OCI-M2 (cell line): Measurements from ENCODE around the gene DTNB.
"Not testable (repeated sequence)": the region's sequence is repeated elsewhere in the genome, so short reads cannot be mapped to it uniquely, and the experiment has no call there.

Source experiments
- DNase-seq: peaks from one replicate; lab custom pipeline; 2025; ENCODE audit not compliant: unreplicated experiment; lab: John Stamatoyannopoulos, UW

Gene DTNB

GRCh38 chr2:25426326-25426725 is 247.1 kb downstream of the DTNB start:
- DNase-seq: no peak

GRCh38 chr2:25424426-25425028 is 248.8 kb downstream of the DTNB start:
- no peak for DNase-seq

DNA sequence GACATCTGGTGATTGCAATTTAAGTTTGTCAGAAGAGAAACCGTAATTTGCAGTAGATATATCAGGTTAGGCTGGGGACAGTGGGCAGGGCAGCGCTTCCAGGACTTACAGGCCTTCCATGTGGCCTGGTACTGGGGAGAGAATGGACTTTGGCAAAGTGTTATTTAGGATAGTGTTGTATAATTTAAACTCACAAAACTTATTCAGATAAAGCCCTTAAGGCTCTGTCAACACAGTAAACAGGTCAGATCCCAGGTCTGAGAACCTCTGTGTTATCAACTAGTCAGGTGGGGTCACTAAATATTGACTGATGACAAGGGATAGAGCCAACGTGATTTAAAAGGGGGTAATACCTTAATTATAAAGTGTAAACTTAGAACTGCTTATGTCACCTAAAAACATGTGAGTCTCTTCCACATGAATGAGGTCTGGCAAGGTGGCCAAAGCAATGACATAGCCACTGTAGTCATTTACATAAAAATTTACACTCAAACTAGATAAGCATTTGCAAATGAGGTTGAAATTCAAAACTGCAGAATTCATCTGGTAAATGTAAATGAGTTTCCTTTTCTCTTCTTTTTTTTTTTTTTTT is 251.5 kb downstream of the DTNB start:
- no peak for DNase-seq

GRCh38 chr2:25421289-25421688 is 252.1 kb downstream of the DTNB start:
- DNase-seq: no peak

GRCh38 chr2:25420820-25421237 is 252.5 kb downstream of the DTNB start:
- DNase-seq: no peak

DNA sequence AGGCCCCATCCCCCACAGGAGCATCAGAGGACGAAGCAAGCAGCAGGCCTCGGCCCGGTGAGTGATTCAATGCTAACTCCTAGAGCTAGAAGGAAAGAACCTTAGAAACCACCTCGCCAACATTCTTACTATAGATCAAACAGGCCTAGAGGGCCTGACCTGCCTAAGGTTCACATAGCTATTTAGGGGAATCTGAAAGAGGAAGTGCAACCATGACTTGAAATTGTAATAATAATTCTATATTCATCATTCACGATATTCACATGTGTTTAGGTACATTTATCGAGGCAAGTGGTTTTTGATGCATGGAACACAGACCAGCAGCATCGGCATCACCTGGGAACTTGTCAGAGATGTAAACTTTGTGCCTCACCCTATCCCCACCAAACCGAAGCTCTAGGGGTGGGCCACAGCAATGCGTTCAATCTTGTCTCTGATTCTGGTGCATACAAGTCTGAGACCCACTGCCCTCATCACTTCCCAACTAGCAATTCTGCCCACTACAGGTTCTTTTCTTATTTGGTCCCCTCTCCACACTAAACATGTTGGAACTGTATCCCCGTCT is 253.6 kb downstream of the DTNB start:
- DNase-seq: no peak

- no peak for DNase-seq
Measured at GRCh38 chr2:25418944-25419677, 254.3 kb downstream of the DTNB start.

DNA sequence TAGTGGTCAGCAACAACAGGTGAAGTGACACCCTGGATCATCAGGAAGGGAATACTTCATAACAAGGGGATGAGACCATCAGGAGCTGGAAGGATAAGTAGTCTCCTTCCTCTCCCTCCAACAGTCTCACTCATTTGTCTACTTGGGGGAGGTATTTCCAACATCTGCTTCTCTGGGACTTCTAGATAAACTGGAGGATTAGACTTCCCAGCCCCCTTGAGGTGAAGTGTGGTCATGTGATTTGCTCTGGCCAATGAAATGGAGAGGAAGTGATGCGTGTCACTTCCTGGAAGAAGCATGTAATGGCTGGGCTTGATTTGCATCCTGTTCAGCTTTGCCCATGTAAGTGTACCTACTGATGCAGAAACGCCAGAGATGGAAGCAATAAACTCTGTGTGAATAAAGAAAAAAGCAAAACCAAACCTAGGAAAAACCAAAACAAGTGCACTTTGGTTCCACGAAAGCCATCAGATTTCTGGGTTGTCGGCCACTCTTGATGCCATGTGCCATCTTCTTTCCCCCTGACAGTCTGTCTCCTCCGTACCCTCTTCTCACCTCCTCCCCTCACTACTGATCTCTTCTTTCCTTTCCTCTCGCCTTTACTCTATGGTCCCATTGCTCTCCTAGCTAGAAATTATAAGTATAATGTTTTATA is 255.5 kb downstream of the DTNB start:
- DNase-seq: no peak

DNA sequence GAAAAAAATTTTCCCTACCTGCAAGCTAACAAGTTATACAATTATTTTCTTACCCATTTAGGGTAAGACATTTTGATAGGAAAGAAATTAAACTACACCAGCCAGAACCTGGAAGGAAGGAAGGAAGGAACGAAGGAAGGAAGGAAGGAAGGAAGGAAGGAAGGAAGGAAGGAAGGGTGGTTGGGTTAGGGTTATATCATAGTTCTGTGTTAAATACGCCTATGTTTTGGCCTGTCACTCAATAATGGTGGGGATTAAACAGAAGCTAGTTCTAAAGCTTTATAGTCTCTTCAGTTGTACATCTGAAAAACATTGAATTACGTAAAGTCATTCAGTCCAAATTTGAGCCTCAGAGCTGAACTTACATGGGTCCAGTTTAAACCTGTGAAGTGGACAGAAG is 256.7 kb downstream of the DTNB start:
- DNase-seq: no peak

- no peak for DNase-seq
Measured at GRCh38 chr2:25414781-25415180, 258.6 kb downstream of the DTNB start.

DNA sequence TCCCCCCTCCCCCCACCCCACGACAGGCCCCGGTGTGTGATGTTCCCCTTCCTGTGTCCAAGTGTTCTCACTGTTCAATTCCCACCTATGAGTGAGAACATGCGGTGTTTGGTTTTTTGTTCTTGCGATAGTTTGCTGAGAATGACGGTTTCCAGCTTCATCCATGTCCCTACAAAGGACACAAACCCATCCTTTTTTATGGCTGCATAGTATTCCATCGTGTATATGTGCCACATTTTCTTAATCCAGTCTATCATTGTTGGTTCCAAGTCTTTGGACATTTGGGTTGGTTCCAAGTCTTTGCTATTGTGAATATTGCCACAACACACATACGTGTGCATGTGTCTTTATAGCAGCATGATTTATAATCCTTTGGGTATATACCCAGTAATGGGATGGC is 260.0 kb downstream of the DTNB start:
- DNase-seq: not testable (repeated sequence)

GRCh38 chr2:25411753-25412152 is 261.6 kb downstream of the DTNB start:
- DNase-seq: no peak

DNA sequence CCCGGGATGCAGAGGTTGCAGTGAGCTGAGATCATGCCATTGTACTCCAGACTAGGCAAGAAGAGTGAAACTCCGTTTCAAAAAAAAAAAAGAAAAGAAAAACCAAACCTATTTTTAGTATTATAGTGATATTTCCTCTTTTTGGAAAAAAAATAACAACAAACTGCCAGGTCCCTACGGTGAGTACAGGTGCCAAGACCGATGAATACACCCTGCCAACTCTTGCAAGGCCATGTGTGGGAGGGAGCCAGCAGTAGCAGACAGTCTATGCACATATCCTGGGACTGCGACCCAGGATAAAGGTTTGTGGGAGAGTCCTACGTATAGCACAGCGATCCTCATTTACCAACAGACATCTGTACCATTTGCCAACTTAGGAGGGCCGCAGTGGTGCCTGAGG is 262.1 kb downstream of the DTNB start:
- no peak for DNase-seq

DNA sequence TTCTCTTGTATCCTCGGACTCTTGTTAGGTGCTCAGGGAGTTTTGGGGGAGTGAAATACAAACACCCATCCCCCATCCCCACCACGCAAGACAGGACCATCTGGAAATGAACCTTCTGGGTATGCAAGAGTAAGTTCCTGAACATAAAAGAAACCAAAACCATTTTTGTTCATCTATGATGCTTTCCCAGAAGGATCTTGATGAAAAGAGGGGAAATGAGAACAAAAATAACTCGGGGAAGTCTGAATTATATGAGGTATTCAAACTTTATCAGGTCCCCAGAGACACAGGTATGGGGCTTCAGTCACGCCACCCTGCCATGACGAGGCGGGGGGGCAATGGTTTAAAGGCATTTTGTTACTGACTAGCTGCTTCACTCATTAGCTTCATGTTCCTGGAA is 263.0 kb downstream of the DTNB start:
- no peak for DNase-seq

- no peak for DNase-seq
Measured at GRCh38 chr2:25409468-25409867, 263.9 kb downstream of the DTNB start.

GRCh38 chr2:25409044-25409443 is 264.3 kb downstream of the DTNB start:
- DNase-seq: no peak

GRCh38 chr2:25405611-25406295 is 267.6 kb downstream of the DTNB start:
- no peak for DNase-seq

DNA sequence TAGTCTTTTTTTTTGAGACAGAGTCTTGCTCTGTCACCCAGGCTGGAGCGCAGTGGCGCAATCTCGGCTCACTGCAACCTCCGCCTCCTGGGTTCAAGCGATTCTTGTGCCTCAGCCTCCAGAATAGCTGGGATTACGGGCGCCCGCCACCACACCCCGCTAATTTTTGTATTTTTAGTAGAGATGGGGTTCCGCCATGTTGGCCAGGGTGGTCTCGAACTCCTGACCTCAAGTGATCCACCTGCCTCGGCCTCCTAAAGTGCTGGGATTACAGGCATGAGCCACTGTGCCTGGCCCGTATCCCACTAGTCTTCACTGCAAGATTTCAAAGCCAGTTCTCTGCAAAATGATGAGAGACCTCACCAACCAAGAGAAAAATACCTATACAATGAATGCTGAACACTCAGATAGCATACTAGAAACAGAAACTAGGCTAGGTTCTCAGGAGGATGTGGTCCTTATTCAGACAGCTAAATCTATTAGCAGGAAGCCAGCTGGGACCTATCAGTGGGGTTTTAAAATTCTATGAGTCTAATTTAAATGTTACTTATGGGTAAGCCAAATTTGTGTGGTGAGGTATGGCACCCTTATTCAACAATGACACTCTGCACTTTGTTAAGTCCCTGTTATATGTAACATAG is 270.1 kb downstream of the DTNB start:
- not testable (repeated sequence) for DNase-seq

DNA sequence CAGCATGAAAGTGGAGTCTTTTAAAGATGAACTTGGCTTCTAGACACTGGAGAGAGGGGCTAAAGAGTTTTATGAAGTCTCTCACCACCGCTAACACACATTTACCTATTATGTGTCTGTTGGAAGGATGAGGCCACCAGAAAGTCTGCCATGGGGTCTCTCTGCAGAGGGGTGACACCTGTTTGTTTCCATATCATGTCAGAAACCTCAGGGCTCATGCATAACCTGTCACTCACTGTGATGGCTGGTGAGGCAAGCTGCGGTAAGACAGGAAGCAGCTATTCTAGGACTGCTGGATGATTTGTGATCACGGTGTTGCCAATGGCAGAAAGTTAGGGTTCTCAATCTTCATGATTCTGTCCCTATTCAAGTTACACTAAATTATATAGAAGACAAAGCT is 270.9 kb downstream of the DTNB start:
- DNase-seq: no peak

DNA sequence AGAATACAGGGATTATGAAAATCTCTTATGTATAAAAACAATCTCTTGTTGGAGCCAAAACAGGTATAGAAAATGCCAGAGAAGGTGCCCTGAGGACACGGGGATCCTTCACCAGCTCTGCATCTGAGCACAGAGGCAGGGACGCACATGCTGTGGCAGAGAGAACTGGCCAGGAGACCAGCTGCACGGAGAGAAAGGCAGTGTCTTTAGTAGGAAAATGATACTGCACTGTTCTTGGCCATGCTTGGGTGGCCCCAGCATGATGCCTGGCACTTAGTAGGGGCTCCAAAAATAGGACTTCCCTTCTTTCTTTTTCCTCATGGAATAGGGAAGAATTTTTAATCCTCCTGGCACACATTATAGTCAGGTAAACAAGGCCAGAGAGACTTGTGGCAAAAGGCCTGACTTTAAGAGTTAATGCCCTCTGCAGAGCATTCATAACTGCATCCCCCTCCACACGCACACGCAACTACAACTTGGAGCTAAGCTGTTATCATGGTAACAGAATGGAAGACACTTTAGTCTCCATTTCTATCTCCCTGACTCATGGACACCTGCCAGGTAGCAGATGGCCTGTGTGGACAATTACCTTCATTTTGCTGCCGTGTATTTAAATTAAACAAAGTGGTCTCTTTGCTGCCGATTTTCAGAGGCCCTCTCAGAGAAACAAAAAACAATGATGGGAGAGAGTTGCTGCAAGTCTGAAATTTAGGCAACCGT is 271.9 kb downstream of the DTNB start:
- DNase-seq: no peak
